SK-N-MC (cell line): Measurements from ENCODE around the gene SASH1.
A peak's percentile ranks its signal among the peaks of the same experiment; 100 is the strongest.

Source experiments
- DNase-seq: peaks from one replicate; pipeline ENCODE4 v3.0.0-alpha.2; 2011; ENCODE audit warnings: low read depth, low spot score
- H3K27ac ChIP-seq: fragments of 200-600 bp; sonication (generic); 2 replicates; pipeline ENCODE4 v1.5.1; 2016; ENCODE audit warnings: mixed run types
- H3K36me3 ChIP-seq: fragments of 200-600 bp; sonication (generic); 2 replicates; pipeline ENCODE4 v1.6.1; 2017; ENCODE audit warnings: antibody characterized with exemption, low read length, mixed read lengths; ENCODE audit not compliant: insufficient read depth
- H3K4me3 ChIP-seq: fragments of 200-600 bp; sonication (generic); 2 replicates; pipeline ENCODE4 v1.5.1; 2016
- H3K9ac ChIP-seq: fragments of 200-600 bp; sonication (generic); 2 replicates; pipeline ENCODE4 v1.8.0; 2017; ENCODE audit warnings: mixed run types, mixed read lengths; ENCODE audit not compliant: insufficient read length
- H3K9me3 ChIP-seq: fragments of 200-600 bp; sonication (generic); 2 replicates; pipeline ENCODE4 v1.6.1; 2017; ENCODE audit warnings: low read depth, mild to moderate bottlenecking, antibody characterized with exemption, low read length, moderate library complexity, mixed read lengths
- EZH2 ChIP-seq: fragments of 200-600 bp; sonication (generic); IDR thresholded peaks from one replicate; pipeline ENCODE4 v1.6.1; 2017; ENCODE audit warnings: antibody characterized with exemption
- FOXP2 ChIP-seq: optimal IDR thresholded peaks from 2 replicates; pipeline ENCODE3; 2011; ENCODE audit warnings: mild to moderate bottlenecking, moderate library complexity; ENCODE audit not compliant: insufficient read depth; ENCODE audit errors: extremely low read length, control extremely low read depth
- POLR2AphosphoS5 ChIP-seq: IDR thresholded peaks from 2 replicates; pipeline ENCODE4 v1.6.1; 2012; ENCODE audit warnings: mild to moderate bottlenecking, low read depth, low read length, borderline replicate concordance

Gene SASH1

GRCh38 chr6:148438632-148439031 is 96.0 kb downstream of the SASH1 start:
- H3K27ac ChIP-seq: no peak overlapping the region
- H3K36me3 ChIP-seq: no peaks in the 10 kb centered on the region
- no peak for DNase-seq
- H3K4me3 ChIP-seq: no peak overlapping the region
- H3K9me3 ChIP-seq: no peaks in the 10 kb centered on the region
- TF ChIP-seq POLR2AphosphoS5: no peak
- TF ChIP-seq EZH2: no peak
- no peak for TF ChIP-seq FOXP2
- H3K9ac ChIP-seq: no peak overlapping the region

- H3K27ac ChIP-seq: peak overlapping the region; percentile 87
- TF ChIP-seq FOXP2 (no peak), POLR2AphosphoS5 (no peak), EZH2 (no peak)
- no peak for DNase-seq
Observed at GRCh38 chr6:148440016-148440415, 97.4 kb downstream of the SASH1 start.

GRCh38 chr6:148440877-148441453 is 98.3 kb downstream of the SASH1 start:
- peak; percentile 70 for DNase-seq
- H3K4me3 ChIP-seq: peak overlapping the region; percentile 5
- H3K9me3 ChIP-seq: no peaks in the 10 kb centered on the region
- peak overlapping the region; percentile 87 for H3K27ac ChIP-seq
- H3K9ac ChIP-seq: no peak overlapping the region
- no peak for TF ChIP-seq FOXP2
- no peak for TF ChIP-seq EZH2
- TF ChIP-seq POLR2AphosphoS5: no peak
- no peaks in the 10 kb centered on the region for H3K36me3 ChIP-seq

More at GRCh38 chr6:148440016-148440415, 97.4 kb downstream of the SASH1 start:
- no peaks in the 10 kb centered on the region for H3K9me3 ChIP-seq
- no peak overlapping the region for H3K4me3 ChIP-seq
- H3K36me3 ChIP-seq: no peaks in the 10 kb centered on the region
- H3K9ac ChIP-seq: no peak overlapping the region

GRCh38 chr6:148441454-148441911 is 98.8 kb downstream of the SASH1 start:
- Histone ChIP-seq H3K9me3 (no peaks in the 10 kb centered on the region), H3K9ac (no peak overlapping the region), H3K36me3 (no peaks in the 10 kb centered on the region), H3K4me3 (peak overlapping the region; percentile 5), H3K27ac (peak overlapping the region; percentile 87)
- TF ChIP-seq FOXP2 (no peak), EZH2 (no peak), POLR2AphosphoS5 (no peak)
- DNase-seq: no peak

DNA sequence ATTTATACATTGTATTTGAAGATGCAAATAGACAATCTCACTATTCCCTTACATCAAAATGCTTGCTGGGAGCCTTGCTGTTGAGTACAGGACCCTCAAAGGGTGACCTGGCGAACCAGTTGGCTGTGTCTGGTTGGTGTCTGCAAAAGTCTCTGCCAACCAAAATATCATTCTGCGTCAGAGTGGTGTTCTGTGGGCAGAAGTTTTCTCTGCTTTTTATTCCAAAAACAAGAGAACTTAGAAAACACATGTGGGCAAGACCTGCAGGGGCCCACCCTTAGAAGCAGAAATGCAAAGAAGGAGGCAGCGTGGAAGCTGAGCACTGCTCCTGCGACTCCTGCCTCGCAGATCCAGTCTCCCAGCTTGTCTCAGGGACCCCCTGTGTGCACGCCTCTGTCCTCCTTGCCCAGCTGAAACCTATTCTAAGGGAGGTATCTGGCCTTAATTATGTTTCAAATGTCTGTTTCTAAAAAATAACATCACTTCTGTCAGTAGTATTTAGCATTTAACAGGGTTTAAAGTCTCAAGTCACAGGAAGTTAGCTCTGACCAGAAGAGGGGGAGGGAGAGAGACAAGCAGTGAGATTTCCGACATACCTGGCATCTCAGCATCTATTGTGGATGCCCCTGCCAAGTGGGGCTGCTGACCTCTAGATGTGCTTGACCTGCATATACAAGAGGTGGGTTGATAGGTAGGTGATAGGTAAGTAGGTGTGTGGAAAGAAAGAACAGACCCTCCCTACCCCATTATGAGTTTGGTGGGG is 101.3 kb downstream of the SASH1 start:
- H3K36me3 ChIP-seq: no peaks in the 10 kb centered on the region
- no peak overlapping the region for H3K9ac ChIP-seq
- no peak overlapping the region for H3K4me3 ChIP-seq
- no peak for TF ChIP-seq FOXP2
- no peaks in the 10 kb centered on the region for H3K9me3 ChIP-seq
- no peak overlapping the region for H3K27ac ChIP-seq
- DNase-seq: no peak

DNA sequence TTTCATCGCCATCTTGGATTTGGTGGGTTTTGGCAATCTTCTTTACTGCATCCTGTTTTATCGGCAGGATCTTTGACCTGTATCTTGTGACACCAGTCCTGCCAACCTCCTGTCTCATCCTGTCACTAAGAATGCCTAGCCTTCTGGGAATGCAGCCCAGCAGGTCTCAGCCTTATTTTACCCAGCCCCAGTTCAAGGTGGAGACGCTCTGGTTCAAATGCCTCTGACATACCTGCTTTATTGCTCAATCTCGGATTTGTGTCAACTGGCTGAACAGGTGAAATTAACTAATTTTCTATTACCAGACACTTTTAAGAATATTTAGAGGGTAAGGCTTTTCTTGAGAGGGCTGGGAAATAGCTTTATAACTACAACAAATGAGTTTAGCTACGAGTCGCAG is 102.5 kb downstream of the SASH1 start:
- H3K9me3 ChIP-seq: no peaks in the 10 kb centered on the region
- DNase-seq: no peak
- H3K9ac ChIP-seq: no peak overlapping the region
- H3K36me3 ChIP-seq: no peaks in the 10 kb centered on the region
- H3K4me3 ChIP-seq: no peak overlapping the region
- TF ChIP-seq POLR2AphosphoS5: no peak
- no peak for TF ChIP-seq FOXP2
- TF ChIP-seq EZH2: no peak
- no peak overlapping the region for H3K27ac ChIP-seq

DNA sequence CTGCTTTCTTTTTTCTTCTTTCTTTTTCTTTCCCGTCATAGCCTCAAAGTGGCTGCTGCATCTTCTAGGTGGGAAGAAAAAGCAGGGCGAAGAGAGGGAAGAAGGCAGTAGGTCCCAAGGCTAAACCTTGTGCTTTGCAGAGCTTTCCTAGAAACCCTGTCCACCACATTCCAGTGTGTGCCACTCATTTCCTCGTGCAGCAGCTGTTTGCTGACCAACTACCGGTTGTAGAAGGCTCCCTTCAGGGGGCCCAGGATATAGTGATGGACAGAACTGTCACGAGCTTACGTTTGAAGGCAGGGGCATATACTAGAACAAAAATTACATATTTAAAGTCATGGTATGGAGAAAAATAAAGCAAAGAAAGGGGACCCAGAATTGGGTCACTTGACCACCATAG is 103.0 kb downstream of the SASH1 start:
- DNase-seq: no peak
- Histone ChIP-seq H3K36me3 (no peaks in the 10 kb centered on the region), H3K27ac (no peak overlapping the region), H3K9ac (no peak overlapping the region), H3K9me3 (no peaks in the 10 kb centered on the region), H3K4me3 (no peak overlapping the region)
- no peak for TF ChIP-seq FOXP2
- TF ChIP-seq EZH2: no peak
- TF ChIP-seq POLR2AphosphoS5: no peak

GRCh38 chr6:148446681-148447080 is 104.0 kb downstream of the SASH1 start:
- Histone ChIP-seq H3K36me3 (no peaks in the 10 kb centered on the region), H3K9me3 (no peaks in the 10 kb centered on the region), H3K4me3 (no peak overlapping the region), H3K27ac (no peak overlapping the region), H3K9ac (no peak overlapping the region)
- no peak for DNase-seq
- TF ChIP-seq FOXP2 (no peak), EZH2 (no peak), POLR2AphosphoS5 (no peak)

DNA sequence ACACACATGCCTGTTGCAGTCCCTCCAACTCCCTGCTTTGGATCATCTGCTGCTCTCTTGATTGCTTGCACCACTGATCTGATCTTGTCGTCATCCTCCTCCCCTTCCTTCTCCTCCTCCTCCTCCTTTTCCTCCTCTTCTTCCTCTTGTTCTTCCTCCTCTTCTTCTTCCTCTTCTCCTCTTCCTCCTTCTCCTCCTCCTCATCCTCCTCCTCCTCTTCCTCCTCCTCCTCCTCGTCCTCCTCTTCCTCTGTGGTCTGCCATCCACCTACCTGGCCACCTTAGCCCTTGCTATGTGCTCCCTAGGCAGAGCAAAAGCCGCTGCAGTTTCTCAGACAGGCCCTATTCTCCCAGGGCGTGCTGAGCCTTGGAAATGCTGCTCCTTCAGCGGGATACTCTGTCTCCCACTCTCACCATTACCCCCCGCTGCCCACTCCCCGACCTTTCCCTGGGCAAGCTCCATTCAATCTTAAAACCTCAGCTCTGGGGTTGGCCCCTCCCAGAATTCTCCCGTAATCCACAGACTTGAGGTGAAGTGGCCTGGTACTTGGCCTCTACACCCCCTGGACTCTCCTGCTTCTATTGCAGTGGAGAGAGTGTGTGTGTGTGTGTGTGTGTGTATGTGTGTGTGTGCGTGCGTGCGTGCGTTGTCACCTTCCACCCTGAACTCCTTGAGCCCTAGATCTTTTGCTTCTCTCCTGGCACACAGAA is 105.0 kb downstream of the SASH1 start:
- H3K9ac ChIP-seq: no peak overlapping the region
- no peaks in the 10 kb centered on the region for H3K9me3 ChIP-seq
- DNase-seq: no peak
- H3K36me3 ChIP-seq: no peaks in the 10 kb centered on the region
- TF ChIP-seq FOXP2 (no peak), POLR2AphosphoS5 (no peak), EZH2 (no peak)
- H3K4me3 ChIP-seq: no peak overlapping the region
- no peak overlapping the region for H3K27ac ChIP-seq
